ENCODE measurements around the gene SAMD10. TPM values are rescaled to one million over a fixed set of nuclear protein-coding genes. Genes with fewer than 3 reads are reported as not detected.

Gene SAMD10
- total and polyA plus RNA-seq, 10 of the 15 experiments (the other 5 are each of a cell fraction or from before 2014, with no cell fraction given), result 1.3 to 51.4 (median 17.9) TPM

- TF ChIP-seq ZNF592 (IDR thresholded peaks at IDR 0.05) (no peak), RAD51 (IDR thresholded peaks at IDR 0.05) (no peak), NR2F1 (conservative IDR thresholded peaks at IDR 0.05) (peak; percentile 89), MLLT1 (IDR thresholded peaks at IDR 0.05) (no peak), POLR2A (IDR thresholded peaks at IDR 0.05; ENCODE audit: low read depth, low read length) (peak; percentile 91), YBX1 (IDR thresholded peaks at IDR 0.05) (no peak), NFYB (IDR thresholded peaks at IDR 0.05; ENCODE audit: insufficient read depth, low read depth, low read length) (no peak), MYC (IDR thresholded peaks at IDR 0.05; ENCODE audit: insufficient read depth, insufficient read length, insufficient replicate concordance, low read length, severe bottlenecking) (no peak), ZNF622 (IDR thresholded peaks at IDR 0.05) (no peak), STAT3 (IDR thresholded peaks at IDR 0.05; ENCODE audit: low read depth, low read length) (no peak), CHD4 (IDR thresholded peaks at IDR 0.05) (no peak), IKZF2 (IDR thresholded peaks at IDR 0.05) (no peak), SIX5 (IDR thresholded peaks at IDR 0.05; ENCODE audit: low read depth, low read length, severe bottlenecking) (peak; percentile 97), DPF2 (IDR thresholded peaks at IDR 0.05) (peak; percentile 81; the same call in 1 of the 2 replicates), IKZF1 (conservative IDR thresholded peaks at IDR 0.05) (peak; percentile 100), ZNF687 (IDR thresholded peaks at IDR 0.05) (peak; percentile 30; the same call in 1 of the 2 replicates), ZBTB4 (CRISPR knock-in tag; IDR thresholded peaks at IDR 0.05) (no peak)
Observed at GRCh38 chr20:63955827-63956663, 23.4 kb downstream of the SAMD10 start, which contains the start of gene UCKL1 (continued).

Data from GM12878 (cell line).